ENCODE data around the gene PRDM16. TPM values are rescaled to one million over a fixed set of nuclear protein-coding genes. Genes with fewer than 3 reads are reported as not detected.

Gene PRDM16
- total and polyA plus RNA-seq, 2 of the 13 experiments (the other 11 are each of a cell fraction or from before 2014, with no cell fraction given), result 0.15 to 0.81 TPM

DNA sequence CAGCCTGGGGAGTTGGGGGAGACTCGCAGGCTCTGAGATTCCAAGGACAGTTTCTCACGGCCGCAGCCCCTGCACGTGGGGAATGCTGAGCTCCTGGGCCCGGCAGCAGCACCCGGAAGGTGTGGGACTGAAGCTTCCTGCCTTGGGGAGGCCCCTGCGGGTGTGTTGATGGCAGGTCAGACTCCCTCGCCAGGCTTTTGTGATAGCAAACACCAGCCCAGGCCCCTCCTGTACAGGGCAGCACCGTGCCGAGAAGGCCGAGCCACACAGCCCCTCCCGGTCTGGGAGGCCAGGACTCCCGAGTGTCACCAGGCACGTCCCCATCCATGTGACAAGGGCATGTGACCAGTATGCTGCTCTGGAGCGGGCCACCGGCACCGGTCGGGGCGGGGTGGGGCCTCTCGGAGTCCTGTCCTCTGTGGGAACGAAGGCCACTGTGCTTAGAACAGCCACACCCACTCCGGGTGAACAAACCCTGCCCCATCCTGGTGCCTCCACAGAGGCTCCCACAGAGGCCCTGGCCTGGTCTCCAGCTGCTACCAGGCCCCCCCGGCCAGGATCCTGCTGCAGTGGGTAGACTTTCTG lies 354.3 kb downstream of the PRDM16 start (continued):
- TF ChIP-seq HHEX (CRISPR knock-in tag; IDR thresholded peaks at IDR 0.05) (no peak), ZNF468 (CRISPR knock-in tag; IDR thresholded peaks at IDR 0.05) (no peak), KDM5A (IDR thresholded peaks at IDR 0.05; ENCODE audit: borderline replicate concordance, low read length) (no peak), ZNF343 (CRISPR knock-in tag; IDR thresholded peaks at IDR 0.05) (peak; percentile 51; the same call in 1 of the 2 replicates), FLYWCH1 (CRISPR knock-in tag; IDR thresholded peaks at IDR 0.05) (no peak), ZNF230 (CRISPR knock-in tag; IDR thresholded peaks at IDR 0.05) (peak; percentile 68; the same call in 1 of the 2 replicates), NONO (IDR thresholded peaks at IDR 0.05) (no peak), NONO (CRISPR knock-in tag; conservative IDR thresholded peaks at IDR 0.05) (peak; percentile 91), MAFG (CRISPR knock-in tag; IDR thresholded peaks at IDR 0.05) (no peak), ZFP37 (CRISPR knock-in tag; IDR thresholded peaks at IDR 0.05; ENCODE audit: borderline replicate concordance) (peak; percentile 68; the same call in 1 of the 2 replicates), CAMTA2 (CRISPR knock-in tag; IDR thresholded peaks at IDR 0.05; ENCODE audit: borderline replicate concordance) (no peak), ZNF232 (CRISPR knock-in tag; IDR thresholded peaks at IDR 0.05; ENCODE audit: borderline replicate concordance) (peak; percentile 91; the same call in 1 of the 2 replicates), ZNF17 (CRISPR knock-in tag; IDR thresholded peaks at IDR 0.05) (no peak), ZMYM4 (CRISPR knock-in tag; IDR thresholded peaks at IDR 0.05) (peak; percentile 59), SMC3 (IDR thresholded peaks at IDR 0.05; ENCODE audit: low read length) (no peak), ZNF567 (CRISPR knock-in tag; IDR thresholded peaks at IDR 0.05; ENCODE audit: borderline replicate concordance) (peak; percentile 77; the same call in 1 of the 2 replicates), IKZF4 (CRISPR knock-in tag; IDR thresholded peaks at IDR 0.05; ENCODE audit: borderline replicate concordance, low read depth, not compliant biosample characterization) (peak; percentile 71), RFXANK (CRISPR knock-in tag; IDR thresholded peaks at IDR 0.05) (no peak), ZNF20 (CRISPR knock-in tag; IDR thresholded peaks at IDR 0.05) (peak; percentile 99), CREM (IDR thresholded peaks at IDR 0.05) (peak; percentile 48), CREM (CRISPR knock-in tag; IDR thresholded peaks at IDR 0.05) (no peak)
- TF ChIP-seq, protein P1, sequence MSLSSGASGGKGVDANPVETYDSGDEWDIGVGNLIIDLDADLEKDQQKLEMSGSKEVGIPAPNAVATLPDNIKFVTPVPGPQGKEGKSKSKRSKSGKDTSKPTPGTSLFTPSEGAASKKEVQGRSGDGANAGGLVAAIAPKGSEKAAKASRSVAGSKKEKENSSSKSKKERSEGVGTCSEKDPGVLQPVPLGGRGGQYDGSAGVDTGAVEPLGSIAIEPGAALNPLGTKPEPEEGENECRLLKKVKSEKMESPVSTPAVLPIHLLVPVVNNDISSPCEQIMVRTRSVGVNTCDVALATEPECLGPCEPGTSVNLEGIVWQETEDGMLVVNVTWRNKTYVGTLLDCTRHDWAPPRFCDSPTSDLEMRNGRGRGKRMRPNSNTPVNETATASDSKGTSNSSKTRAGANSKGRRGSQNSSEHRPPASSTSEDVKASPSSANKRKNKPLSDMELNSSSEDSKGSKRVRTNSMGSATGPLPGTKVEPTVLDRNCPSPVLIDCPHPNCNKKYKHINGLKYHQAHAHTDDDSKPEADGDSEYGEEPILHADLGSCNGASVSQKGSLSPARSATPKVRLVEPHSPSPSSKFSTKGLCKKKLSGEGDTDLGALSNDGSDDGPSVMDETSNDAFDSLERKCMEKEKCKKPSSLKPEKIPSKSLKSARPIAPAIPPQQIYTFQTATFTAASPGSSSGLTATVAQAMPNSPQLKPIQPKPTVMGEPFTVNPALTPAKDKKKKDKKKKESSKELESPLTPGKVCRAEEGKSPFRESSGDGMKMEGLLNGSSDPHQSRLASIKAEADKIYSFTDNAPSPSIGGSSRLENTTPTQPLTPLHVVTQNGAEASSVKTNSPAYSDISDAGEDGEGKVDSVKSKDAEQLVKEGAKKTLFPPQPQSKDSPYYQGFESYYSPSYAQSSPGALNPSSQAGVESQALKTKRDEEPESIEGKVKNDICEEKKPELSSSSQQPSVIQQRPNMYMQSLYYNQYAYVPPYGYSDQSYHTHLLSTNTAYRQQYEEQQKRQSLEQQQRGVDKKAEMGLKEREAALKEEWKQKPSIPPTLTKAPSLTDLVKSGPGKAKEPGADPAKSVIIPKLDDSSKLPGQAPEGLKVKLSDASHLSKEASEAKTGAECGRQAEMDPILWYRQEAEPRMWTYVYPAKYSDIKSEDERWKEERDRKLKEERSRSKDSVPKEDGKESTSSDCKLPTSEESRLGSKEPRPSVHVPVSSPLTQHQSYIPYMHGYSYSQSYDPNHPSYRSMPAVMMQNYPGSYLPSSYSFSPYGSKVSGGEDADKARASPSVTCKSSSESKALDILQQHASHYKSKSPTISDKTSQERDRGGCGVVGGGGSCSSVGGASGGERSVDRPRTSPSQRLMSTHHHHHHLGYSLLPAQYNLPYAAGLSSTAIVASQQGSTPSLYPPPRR (CRISPR knock-in tag; IDR thresholded peaks at IDR 0.05; ENCODE audit: borderline replicate concordance), result peak; percentile 83
- TF ChIP-seq, protein P2, sequence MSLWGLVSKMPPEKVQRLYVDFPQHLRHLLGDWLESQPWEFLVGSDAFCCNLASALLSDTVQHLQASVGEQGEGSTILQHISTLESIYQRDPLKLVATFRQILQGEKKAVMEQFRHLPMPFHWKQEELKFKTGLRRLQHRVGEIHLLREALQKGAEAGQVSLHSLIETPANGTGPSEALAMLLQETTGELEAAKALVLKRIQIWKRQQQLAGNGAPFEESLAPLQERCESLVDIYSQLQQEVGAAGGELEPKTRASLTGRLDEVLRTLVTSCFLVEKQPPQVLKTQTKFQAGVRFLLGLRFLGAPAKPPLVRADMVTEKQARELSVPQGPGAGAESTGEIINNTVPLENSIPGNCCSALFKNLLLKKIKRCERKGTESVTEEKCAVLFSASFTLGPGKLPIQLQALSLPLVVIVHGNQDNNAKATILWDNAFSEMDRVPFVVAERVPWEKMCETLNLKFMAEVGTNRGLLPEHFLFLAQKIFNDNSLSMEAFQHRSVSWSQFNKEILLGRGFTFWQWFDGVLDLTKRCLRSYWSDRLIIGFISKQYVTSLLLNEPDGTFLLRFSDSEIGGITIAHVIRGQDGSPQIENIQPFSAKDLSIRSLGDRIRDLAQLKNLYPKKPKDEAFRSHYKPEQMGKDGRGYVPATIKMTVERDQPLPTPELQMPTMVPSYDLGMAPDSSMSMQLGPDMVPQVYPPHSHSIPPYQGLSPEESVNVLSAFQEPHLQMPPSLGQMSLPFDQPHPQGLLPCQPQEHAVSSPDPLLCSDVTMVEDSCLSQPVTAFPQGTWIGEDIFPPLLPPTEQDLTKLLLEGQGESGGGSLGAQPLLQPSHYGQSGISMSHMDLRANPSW (CRISPR knock-in tag; IDR thresholded peaks at IDR 0.05; ENCODE audit: borderline replicate concordance), result peak; percentile 78
- TF ChIP-seq, protein P3, sequence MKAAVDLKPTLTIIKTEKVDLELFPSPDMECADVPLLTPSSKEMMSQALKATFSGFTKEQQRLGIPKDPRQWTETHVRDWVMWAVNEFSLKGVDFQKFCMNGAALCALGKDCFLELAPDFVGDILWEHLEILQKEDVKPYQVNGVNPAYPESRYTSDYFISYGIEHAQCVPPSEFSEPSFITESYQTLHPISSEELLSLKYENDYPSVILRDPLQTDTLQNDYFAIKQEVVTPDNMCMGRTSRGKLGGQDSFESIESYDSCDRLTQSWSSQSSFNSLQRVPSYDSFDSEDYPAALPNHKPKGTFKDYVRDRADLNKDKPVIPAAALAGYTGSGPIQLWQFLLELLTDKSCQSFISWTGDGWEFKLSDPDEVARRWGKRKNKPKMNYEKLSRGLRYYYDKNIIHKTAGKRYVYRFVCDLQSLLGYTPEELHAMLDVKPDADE (CRISPR knock-in tag; IDR thresholded peaks at IDR 0.05), result no peak
